Measurements from ENCODE around the gene NIPAL3. TPM values are rescaled to one million over a fixed set of nuclear protein-coding genes. Genes with fewer than 3 reads are reported as not detected.

The NIPAL3 gene
- total and polyA plus RNA-seq, 2 experiments from 2014 or later = 55.9 to 78.4 TPM

GRCh38 chr1:24424990-24425389, 9.4 kb downstream of the NIPAL3 start:
- no peak overlapping the region for H2AFZ ChIP-seq
- H3K79me2 ChIP-seq (ENCODE audit: insufficient read depth) = peaks cover 8% of the 10 kb centered on the region
- TF ChIP-seq EZH2 (IDR thresholded peaks at IDR 0.05; ENCODE audit: insufficient read depth, poor library complexity, severe bottlenecking) = no peak
- TF ChIP-seq EZH2phosphoT487 (IDR thresholded peaks at IDR 0.05; ENCODE audit: insufficient read depth, low read depth) = no peak
- no peaks in the 10 kb centered on the region for H3K4me1 ChIP-seq (ENCODE audit: insufficient read depth)
- no peaks in the 10 kb centered on the region for H3K9me2 ChIP-seq (ENCODE audit: insufficient read depth)
- DNase-seq = no peak
- in situ Hi-C loops (cut with MboI) = no loop called here
- H3K4me2 ChIP-seq (ENCODE audit: unreplicated experiment) = no peak overlapping the region
- no peaks in the 10 kb centered on the region for H3K9me3 ChIP-seq (ENCODE audit: low read depth)
- H4K20me1 ChIP-seq (ENCODE audit: insufficient read depth) = no peaks in the 10 kb centered on the region
- H3K36me3 ChIP-seq (ENCODE audit: low read depth) = peaks cover 16% of the 10 kb centered on the region; the same call in 1 of the 2 replicates
- H3K9ac ChIP-seq = no peak overlapping the region
- WGBS, 2 experiments (ENCODE audit: low coverage in 1 of 2, low lambda C conversion rate in 2 of 2, missing lambda C conversion rate in 2 of 2) = 97 to 100% methylated on average over 3 of the region's 3 CpGs
- no peaks in the 10 kb centered on the region for H3F3A ChIP-seq (ENCODE audit: insufficient read depth)
- H3K27me3 ChIP-seq (replicated peaks; ENCODE audit: insufficient read depth) = no peaks in the 10 kb centered on the region
- H3K27ac ChIP-seq = no peak overlapping the region
- H3K4me3 ChIP-seq = no peak overlapping the region

- H3K4me2 ChIP-seq (ENCODE audit: unreplicated experiment) = no peak overlapping the region
- in situ Hi-C loops (cut with MboI) = no loop called here
- H3K9me2 ChIP-seq (ENCODE audit: insufficient read depth) = no peaks in the 10 kb centered on the region
- H3K4me1 ChIP-seq (ENCODE audit: insufficient read depth) = no peaks in the 10 kb centered on the region
- peaks cover 9% of the 10 kb centered on the region for H3K79me2 ChIP-seq (ENCODE audit: insufficient read depth)
- H3F3A ChIP-seq (ENCODE audit: insufficient read depth) = no peaks in the 10 kb centered on the region
- H3K36me3 ChIP-seq (ENCODE audit: low read depth) = peaks cover 16% of the 10 kb centered on the region; the same call in 1 of the 2 replicates
- H3K9me3 ChIP-seq (ENCODE audit: low read depth) = no peaks in the 10 kb centered on the region
- H3K27ac ChIP-seq = no peak overlapping the region
- no peak overlapping the region for H2AFZ ChIP-seq
- TF ChIP-seq EZH2phosphoT487 (IDR thresholded peaks at IDR 0.05; ENCODE audit: insufficient read depth, low read depth) (no peak), EZH2 (IDR thresholded peaks at IDR 0.05; ENCODE audit: insufficient read depth, poor library complexity, severe bottlenecking) (no peak)
- 79 to 82% methylated on average over 3 of the region's 3 CpGs for WGBS, 2 experiments (ENCODE audit: low coverage in 1 of 2, low lambda C conversion rate in 2 of 2, missing lambda C conversion rate in 2 of 2)
- H4K20me1 ChIP-seq (ENCODE audit: insufficient read depth) = no peaks in the 10 kb centered on the region
- H3K9ac ChIP-seq = no peak overlapping the region
- no peaks in the 10 kb centered on the region for H3K27me3 ChIP-seq (replicated peaks; ENCODE audit: insufficient read depth)
- DNase-seq = no peak
- no peak overlapping the region for H3K4me3 ChIP-seq
Measured at GRCh38 chr1:24425441-24425840, 9.8 kb downstream of the NIPAL3 start.

- H3K27ac ChIP-seq = no peak overlapping the region
- in situ Hi-C loops (cut with MboI) = no loop called here
- no peaks in the 10 kb centered on the region for H3K4me1 ChIP-seq (ENCODE audit: insufficient read depth)
- peaks cover 12% of the 10 kb centered on the region for H3K79me2 ChIP-seq (ENCODE audit: insufficient read depth)
- 91 to 93% methylated on average over 7 of the region's 7 CpGs for WGBS, 2 experiments (ENCODE audit: low coverage in 1 of 2, low lambda C conversion rate in 2 of 2, missing lambda C conversion rate in 2 of 2)
- no peak overlapping the region for H3K4me3 ChIP-seq
- no peak for DNase-seq
- TF ChIP-seq EZH2phosphoT487 (IDR thresholded peaks at IDR 0.05; ENCODE audit: insufficient read depth, low read depth) = no peak
- TF ChIP-seq EZH2 (IDR thresholded peaks at IDR 0.05; ENCODE audit: insufficient read depth, poor library complexity, severe bottlenecking) = no peak
- no peaks in the 10 kb centered on the region for H4K20me1 ChIP-seq (ENCODE audit: insufficient read depth)
- no peak overlapping the region for H3K9ac ChIP-seq
- no peak overlapping the region for H2AFZ ChIP-seq
- peaks cover 16% of the 10 kb centered on the region; the same call in 1 of the 2 replicates for H3K36me3 ChIP-seq (ENCODE audit: low read depth)
- H3K27me3 ChIP-seq (replicated peaks; ENCODE audit: insufficient read depth) = no peaks in the 10 kb centered on the region
- no peak overlapping the region for H3K4me2 ChIP-seq (ENCODE audit: unreplicated experiment)
- H3K9me2 ChIP-seq (ENCODE audit: insufficient read depth) = no peaks in the 10 kb centered on the region
- H3K9me3 ChIP-seq (ENCODE audit: low read depth) = no peaks in the 10 kb centered on the region
- H3F3A ChIP-seq (ENCODE audit: insufficient read depth) = no peaks in the 10 kb centered on the region
Measured at GRCh38 chr1:24425922-24426321, 10.3 kb downstream of the NIPAL3 start.

GRCh38 chr1:24426744-24427544, 11.3 kb downstream of the NIPAL3 start:
- no peaks in the 10 kb centered on the region for H3K27me3 ChIP-seq (replicated peaks; ENCODE audit: insufficient read depth)
- no peaks in the 10 kb centered on the region for H3F3A ChIP-seq (ENCODE audit: insufficient read depth)
- peaks cover 12% of the 10 kb centered on the region for H3K79me2 ChIP-seq (ENCODE audit: insufficient read depth)
- H3K4me1 ChIP-seq (ENCODE audit: insufficient read depth) = no peaks in the 10 kb centered on the region
- H3K4me2 ChIP-seq (ENCODE audit: unreplicated experiment) = no peak overlapping the region
- H2AFZ ChIP-seq = no peak overlapping the region
- H3K9me3 ChIP-seq (ENCODE audit: low read depth) = no peaks in the 10 kb centered on the region
- 71 to 78% methylated on average over 7 of the region's 7 CpGs for WGBS, 2 experiments (ENCODE audit: low coverage in 1 of 2, low lambda C conversion rate in 2 of 2, missing lambda C conversion rate in 2 of 2)
- no peaks in the 10 kb centered on the region for H4K20me1 ChIP-seq (ENCODE audit: insufficient read depth)
- TF ChIP-seq EZH2 (IDR thresholded peaks at IDR 0.05; ENCODE audit: insufficient read depth, poor library complexity, severe bottlenecking) = no peak
- no peak for TF ChIP-seq EZH2phosphoT487 (IDR thresholded peaks at IDR 0.05; ENCODE audit: insufficient read depth, low read depth)
- in situ Hi-C loops (cut with MboI) = no loop called here
- DNase-seq = no peak
- H3K9me2 ChIP-seq (ENCODE audit: insufficient read depth) = no peaks in the 10 kb centered on the region
- H3K36me3 ChIP-seq (ENCODE audit: low read depth) = 0 out of 2 replicates have a peak, but pooled peaks cover 7% of the 10 kb centered on the region
- no peak overlapping the region for H3K4me3 ChIP-seq
- no peak overlapping the region for H3K27ac ChIP-seq
- H3K9ac ChIP-seq = no peak overlapping the region

Data from GM23248 (cell line).